GM21367 (cell line): ENCODE results near the gene SRD5A2.

ENCODE experiments used
- ATAC-seq: cut with Tn5 transposase; IDR thresholded peaks from one replicate; pipeline ENCODE4 v1.9.1; 2021; ENCODE audit not compliant: unreplicated experiment

Gene SRD5A2

GRCh38 chr2:31474296-31474695, 106.4 kb downstream of the SRD5A2 start:
- no peak for ATAC-seq
